NCI-H446 treated with DMSO at 0.1 percent for 48 hours (cell line): Measurements from ENCODE around the gene ADAMTS8.

Source experiments
- DNase-seq: peaks from one replicate; lab custom pipeline; 2025; lab: John Stamatoyannopoulos, UW

The ADAMTS8 gene

DNA sequence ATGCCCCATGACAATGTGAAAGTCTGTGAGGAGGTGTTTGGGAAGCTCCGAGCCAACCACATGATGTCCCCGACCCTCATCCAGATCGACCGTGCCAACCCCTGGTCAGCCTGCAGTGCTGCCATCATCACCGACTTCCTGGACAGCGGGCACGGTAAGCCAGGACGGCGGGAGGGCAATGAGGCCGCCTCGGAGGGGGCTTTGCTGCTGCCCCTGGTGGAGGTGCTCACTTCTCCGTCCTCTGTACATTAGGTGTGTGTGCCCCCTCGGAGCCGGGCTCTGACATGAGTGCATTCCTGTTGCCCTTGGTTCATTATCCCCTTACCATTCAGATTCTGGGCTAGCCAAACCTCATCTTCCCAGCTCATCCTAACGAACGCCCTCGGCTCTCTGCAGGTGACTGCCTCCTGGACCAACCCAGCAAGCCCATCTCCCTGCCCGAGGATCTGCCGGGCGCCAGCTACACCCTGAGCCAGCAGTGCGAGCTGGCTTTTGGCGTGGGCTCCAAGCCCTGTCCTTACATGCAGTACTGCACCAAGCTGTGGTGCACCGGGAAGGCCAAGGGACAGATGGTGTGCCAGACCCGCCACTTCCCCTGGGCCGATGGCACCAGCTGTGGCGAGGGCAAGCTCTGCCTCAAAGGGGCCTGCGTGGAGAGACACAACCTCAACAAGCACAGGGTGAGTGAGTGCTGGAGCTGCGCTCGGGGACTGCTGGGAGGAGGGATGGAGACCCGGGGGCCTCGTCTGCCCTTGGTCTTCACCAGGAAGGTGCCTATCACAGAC is 33.9 kb upstream of the ADAMTS8 start:
- no peak for DNase-seq

DNA sequence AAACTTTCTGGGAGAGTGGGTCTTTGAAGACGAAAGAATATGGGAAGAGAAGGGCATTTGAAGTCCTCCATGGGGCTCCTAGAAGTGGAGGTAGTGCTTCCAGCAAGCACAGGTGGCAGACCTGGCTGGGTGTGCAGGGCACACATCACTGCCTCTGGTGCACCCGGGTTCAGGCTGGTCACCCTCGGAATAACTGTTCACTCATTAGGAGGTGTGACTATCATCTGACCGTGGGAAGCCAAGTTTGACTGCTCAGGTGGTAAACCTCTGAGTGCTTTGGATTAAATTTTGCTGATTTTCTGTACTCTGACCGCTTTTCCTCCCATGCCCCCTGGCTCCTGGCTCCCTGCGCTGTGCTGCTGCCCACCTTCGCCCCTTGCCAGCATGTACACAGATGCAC is 31.1 kb upstream of the ADAMTS8 start:
- no peak for DNase-seq

DNA sequence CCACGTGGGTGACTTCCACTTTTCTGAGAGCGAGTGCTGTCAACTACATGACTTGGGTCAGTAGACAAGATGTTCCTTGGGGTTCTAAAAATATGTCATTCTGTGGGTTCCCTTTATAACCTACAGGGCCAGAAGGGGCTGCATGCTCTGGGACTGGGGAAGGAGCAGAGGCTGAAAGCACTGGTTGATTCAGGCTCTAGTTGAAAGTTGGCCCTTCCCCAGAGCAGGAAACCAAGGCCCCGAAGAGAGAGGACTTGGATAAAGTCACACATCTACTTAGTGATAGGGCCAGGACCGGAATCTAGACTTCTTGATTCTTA is 30.0 kb upstream of the ADAMTS8 start:
- no peak for DNase-seq

DNA sequence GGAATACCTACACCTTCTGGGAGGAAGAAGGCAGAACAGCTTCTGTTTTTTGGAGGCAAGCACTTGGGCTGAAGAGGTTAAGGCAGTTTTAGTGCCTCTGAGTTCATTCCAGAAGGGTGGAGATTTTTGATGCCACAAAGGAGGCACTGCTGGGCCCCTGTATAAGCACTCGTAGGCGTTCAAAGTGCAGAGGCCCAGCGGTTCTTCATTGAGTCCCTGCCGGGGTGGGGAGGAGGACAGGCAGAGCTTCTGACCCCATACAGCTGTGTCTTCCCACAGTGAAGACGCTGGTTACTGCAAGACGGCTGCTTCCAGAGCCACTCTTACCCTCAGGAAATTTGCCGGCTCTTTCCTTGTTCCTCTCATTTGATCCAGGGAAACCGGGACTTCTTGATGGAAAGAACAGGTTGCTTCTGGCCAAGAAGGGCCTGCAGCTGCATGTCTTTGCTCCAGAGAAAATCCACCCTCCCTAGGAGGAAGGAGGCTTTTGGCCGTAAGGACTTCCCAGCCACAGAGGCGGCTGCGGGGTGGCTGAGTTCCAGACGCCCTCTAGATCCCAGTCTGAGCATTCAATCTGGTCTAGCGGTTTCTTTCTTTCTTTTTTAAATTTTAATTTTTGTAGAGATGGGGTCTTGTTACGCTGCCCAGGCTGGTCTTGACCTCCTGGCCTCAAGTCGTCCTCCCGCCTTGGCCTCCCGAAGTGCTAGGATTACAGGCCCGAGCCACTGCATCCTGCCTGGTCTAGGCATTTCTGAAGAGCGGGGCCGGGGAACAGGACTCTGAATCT is 29.4 kb upstream of the ADAMTS8 start:
- no peak for DNase-seq

DNA sequence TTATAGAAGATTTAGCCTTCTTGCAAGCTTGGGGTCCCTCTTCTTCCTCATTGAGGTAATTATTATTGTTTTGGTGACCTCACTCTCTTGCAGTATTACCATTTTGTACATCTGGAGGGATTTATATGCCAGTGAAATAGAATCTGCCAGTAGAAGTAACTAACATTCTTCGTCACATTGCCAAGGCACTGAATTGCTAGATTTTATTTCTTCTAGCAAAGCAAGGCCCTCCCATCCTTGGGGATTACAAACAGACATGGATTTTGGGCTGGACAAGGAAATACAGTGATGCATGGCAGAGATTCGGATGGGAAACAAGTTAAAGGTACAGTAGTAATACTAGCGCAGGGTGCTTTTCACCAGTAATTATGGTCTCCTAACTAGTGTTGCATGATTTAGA is 27.9 kb upstream of the ADAMTS8 start:
- DNase-seq, result no peak

DNA sequence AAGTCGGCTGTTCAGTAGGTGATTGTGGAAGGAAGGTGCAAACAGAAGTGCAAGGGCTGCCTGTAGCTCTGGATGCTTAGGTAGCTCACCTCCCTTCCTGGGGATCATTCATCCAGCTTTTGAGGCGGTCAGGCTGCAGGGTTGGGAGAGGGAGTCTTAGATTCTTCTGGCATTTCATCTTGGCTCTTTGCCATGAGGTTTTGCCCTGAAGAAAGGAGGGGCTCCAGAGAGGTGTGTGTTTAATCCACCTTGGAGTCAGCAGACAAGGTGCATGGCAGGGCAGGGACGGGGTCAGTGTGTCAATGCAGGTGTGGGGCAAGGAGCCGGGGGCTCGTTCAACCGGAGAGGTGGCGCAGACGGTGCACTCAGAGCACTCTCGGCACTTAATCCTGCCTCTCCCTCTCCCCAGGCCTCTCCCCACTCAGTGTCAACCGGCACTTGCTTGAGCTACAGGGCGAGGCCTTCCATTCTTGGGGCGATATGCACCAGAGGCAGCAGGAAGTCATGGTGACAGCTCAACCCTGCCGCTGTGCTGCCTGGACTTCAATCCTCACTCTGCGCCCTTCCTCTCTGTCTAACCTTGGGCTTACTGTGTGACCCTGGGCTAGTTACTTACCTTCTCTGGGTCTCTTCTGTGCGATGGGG is 27.2 kb upstream of the ADAMTS8 start:
- DNase-seq, result no peak

DNA sequence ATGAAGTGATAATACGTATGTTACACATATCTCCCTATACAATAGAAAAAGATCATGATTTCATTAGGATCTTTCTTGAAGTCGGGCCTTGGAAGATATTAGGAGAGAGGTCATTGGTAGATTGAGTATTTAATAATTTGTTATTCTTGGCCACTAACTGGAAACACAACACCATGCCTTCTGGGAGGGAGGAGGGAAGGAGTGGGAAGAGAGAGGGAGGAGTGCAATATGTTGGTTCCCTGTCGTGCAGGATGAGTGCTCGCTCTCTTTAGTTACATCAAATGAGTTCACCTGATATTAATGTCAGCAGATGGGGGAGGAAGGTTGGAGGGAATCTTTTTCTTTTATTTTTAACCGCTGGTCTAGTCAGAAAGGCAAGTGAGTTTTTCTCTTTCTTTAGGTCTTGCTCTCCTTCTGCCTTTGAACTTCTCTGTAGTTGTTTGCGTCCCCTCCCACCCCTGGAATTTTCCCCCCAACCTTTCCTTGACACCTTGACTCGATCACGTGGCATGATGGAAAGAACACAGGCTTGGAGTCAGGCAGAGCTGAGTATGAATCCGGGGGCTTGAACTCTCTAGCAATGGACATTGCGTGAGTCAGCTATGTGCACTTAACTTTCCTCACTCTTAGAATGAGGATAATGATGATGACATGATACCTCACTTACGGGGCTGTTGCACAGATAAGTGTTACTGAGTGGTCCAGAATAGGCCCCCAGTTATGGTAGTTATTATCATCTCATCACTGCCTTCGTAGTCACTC is 26.3 kb upstream of the ADAMTS8 start:
- DNase-seq, result no peak

DNA sequence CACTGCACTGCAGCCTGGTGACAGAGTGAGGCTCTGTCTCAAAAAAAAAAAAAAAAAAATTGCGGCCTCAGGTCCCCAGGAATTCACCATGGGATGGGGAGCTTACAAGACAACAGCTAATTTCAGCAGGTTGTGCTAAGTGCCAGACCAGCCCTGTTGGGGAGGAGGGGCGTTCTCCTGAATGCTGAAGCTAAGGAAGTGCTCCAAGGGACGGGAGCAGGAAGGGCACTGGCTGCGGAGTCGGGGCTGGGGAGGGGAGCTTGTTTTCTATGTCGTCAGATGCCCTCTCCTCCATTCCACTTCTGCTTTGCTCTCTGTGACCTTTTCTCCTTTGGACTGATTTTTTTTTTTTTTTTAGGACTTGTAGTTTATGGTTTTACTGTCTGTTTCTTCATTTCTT is 24.5 kb upstream of the ADAMTS8 start:
- no peak for DNase-seq

DNA sequence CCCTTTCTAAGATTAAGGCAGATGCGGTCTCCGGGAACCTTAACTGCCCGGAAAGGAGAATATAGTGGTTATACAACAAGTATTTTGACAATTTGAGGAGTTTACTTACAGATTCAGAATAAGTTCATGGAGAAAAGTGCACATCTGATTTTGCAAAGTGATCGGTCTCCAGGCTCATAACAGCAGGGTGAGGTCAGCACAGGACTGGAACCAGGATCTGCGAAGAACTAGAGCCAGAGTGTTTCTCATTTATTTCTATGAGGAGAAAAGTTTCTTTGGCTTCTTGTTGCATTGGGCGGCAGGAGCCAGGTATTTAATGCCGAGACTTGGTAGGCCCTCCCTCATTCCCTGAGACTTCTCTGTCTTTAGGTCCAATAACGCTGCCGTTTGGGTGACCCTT is 23.8 kb upstream of the ADAMTS8 start:
- no peak for DNase-seq

DNA sequence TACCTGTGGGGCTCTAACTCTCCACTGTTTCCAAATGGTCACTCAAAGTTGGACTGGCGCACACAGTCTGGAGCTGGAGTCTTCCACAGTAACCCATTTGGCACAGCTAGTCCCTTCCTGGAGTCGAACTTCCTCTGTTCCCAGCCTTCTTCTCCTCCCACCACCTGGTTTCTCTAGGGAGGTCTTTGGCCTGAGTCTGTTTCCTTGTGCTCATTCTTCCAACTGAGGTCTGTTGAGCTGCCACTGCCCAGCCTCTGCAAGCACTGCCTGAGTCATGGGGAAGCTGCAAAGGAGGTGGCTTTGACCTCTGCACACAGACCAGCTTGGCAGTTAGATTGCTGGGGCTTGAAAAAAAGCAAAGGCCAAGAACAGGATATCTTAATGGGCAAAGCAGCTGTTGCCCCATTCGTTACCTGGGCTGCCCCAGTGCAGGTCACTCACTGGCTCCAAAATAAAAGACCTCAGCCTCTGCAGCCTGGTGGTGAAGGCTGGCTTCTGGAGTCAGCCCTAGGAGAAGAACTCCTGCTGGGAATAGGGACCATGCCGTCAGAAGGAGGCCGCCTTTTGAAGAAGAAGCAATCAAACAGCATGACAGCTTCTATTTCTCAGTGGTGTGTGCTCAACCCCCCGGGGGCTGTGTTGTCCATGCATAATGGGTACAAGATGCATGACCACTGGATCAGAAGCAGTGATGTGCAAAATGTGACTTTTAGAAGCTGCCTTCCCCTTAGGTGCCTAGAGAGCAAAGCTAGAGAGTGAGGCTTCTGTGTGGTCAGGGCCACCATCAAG is 23.0 kb upstream of the ADAMTS8 start:
- DNase-seq, result no peak

DNA sequence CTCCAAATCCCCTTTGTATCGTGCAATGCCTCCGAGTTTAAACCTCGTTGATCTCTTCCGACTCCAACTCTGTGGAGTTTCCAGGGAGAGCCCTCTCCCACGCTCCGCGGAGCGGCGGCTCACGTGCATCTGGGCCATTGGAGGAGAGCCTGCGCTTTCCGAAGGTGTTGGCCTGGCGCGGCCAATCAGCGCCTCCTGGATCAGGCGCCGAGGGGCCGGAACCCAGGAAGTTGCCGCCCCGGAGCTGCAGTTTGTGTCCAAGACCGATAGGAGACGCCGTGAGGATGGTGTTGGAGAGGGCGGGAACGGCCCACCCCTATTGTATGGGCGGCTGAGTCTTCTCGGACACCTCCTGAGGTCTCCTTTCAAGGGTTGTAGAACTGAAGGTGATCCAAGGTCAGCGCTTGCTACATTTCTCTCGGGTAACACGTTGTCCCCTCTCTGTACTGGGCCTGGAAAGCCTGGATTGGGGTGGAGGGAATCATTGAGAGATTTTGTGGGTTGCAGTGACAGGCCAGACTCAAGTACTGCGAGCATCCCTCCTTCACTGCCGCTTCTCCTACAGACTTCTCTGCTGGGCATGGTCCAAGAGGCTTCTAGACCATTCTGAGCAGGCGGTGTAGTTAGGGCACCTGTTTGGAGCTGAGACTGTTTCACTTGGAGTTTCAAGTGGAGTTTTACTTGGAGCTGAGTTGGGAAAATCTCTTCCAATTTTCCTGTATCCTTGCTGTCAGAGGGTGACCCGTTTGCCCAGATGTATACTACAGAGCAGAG is 21.8 kb upstream of the ADAMTS8 start:
- no peak for DNase-seq

DNA sequence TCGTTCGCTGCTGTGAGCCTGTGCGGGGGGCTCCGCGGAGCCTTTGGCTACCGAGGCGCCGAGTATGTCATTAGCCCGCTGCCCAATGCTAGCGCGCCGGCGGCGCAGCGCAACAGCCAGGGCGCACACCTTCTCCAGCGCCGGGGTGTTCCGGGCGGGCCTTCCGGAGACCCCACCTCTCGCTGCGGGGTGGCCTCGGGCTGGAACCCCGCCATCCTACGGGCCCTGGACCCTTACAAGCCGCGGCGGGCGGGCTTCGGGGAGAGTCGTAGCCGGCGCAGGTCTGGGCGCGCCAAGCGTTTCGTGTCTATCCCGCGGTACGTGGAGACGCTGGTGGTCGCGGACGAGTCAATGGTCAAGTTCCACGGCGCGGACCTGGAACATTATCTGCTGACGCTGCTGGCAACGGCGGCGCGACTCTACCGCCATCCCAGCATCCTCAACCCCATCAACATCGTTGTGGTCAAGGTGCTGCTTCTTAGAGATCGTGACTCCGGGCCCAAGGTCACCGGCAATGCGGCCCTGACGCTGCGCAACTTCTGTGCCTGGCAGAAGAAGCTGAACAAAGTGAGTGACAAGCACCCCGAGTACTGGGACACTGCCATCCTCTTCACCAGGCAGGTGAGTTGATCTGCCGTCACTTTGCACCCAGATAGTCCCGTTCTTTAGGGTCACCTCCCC is 21.0 kb upstream of the ADAMTS8 start:
- no peak for DNase-seq

DNA sequence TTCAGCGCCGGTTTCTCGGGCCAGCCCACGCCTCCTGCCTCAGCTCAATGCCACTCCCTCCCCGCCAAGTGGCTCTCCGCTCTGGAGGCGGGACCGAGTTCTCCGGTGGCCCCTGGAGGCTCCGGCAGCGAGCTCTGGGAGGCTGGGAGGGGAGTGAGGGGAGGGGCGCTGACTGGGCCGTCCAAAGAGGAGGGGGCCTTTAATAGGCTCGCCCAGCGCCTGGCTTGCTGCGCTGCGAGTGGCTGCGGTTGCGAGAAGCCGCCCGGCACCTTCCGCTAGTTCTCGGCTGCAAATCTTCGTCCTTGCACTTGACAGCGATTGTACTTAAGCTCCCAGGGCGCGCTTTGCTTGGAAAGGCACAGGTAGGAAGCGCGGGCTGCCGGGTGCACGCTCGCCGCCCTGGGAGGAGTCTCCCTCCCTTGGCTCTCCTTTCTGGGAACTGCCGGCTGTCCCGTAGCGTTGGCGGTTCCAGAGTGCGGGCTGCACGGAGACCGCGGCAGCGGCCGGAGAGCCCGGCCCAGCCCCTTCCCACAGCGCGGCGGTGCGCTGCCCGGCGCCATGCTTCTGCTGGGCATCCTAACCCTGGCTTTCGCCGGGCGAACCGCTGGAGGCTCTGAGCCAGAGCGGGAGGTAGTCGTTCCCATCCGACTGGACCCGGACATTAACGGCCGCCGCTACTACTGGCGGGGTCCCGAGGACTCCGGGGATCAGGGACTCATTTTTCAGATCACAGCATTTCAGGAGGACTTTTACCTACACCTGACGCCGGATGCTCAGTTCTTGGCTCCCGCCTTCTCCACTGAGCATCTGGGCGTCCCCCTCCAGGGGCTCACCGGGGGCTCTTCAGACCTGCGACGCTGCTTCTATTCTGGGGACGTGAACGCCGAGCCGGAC is 20.3 kb upstream of the ADAMTS8 start, which contains the start of gene ADAMTS15:
Gene ADAMTS15, plus strand, starts transcription at position 230 of the 894 bp plus-strand sequence. Its CDS starts 329 bp downstream, at position 559.
- no peak for DNase-seq

DNA sequence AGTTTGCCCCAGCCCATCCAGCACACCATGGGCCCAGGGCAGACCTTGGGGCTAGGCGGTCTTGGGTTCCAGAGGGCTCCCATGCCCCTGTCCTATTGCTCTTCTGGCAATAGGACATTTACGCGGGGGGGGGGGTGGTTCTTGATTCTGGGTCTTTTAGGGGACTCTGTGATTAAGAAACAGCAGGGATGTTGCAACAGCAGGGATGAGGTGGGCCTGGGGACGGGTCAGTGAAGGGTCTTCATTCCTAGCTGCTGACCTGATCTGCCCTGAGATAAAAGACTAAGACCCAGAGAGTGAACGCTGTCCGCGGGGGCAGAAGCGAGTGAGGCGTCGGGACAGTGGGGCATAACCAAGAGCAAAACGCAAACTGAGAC is 19.6 kb upstream of the ADAMTS8 start:
- DNase-seq, result no peak

DNA sequence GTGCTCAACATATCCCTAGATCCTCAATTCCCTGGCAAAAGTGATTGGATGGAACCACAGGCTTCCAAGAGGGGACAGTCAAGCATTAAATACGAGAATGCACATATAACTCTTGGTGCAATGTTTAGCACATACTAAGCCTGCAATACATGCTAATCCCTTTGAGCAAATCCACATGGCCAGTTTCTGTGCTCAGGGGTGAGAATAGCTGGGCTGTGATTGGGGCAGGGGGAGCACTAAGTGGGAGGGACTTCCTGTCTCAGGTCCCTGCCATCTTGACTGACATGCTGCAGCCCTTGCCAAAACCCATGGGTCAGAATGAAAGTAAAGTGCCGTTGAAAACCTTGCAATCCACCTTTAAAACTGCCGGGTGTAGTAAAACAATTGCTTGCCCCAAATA is 17.4 kb upstream of the ADAMTS8 start:
- no peak for DNase-seq

DNA sequence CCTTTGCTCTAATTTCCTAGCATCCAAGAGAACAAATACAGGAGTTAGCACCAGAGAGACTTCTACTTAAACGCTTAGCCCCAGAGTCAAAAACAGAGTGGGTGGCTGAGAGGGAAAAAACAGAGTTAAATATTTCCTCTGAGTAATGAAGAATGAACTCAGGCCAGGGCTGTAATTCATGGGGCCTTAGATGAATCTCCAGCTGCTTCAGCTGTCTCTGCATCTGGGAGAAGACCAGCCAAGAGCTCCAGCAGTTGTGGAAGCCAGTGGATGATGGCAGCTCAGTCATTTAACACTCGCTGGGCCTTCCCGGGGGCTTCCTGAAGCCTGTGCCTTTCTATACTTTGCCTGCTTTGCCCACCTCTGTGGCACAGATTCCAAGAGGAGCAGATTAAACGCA is 14.3 kb upstream of the ADAMTS8 start:
- DNase-seq, result no peak

DNA sequence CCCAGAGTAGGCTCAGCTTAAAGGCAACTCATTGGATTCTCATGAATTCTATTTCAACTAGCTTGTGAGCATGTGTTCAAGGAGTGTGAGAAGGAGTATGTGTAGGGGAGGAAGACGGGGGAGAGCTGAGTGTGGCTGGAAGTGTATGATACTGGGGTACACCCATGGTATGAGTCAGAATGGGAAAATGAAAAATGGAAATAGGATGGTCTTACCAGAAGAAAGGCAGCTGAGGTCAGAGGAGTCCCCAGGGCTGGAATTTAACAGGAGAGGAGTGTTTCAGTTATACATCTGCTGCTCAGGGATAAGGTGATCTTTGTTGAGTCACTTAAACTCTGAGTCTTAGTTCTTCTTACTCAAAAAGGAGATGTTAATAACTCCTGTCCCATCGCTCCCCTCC is 13.3 kb upstream of the ADAMTS8 start:
- no peak for DNase-seq

DNA sequence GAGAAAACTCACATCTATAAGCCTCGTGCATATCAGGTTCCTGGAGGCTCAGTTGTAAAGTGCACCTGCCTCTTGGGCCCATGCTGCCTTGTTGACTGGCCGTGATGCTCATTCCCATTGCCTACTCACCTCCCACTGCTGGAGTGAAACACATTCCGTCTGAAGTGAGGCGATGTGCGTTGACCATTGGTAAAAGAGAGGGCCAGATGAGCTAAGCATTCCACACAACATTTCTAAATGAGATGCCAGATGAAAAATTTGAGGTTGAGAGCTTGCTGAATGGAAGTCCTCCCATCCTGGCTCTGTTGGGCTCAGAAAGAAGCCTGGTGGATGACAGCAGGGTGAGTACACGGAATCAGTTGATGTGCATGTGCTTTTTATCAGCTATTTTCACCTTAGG is 11.5 kb upstream of the ADAMTS8 start:
- DNase-seq, result no peak

DNA sequence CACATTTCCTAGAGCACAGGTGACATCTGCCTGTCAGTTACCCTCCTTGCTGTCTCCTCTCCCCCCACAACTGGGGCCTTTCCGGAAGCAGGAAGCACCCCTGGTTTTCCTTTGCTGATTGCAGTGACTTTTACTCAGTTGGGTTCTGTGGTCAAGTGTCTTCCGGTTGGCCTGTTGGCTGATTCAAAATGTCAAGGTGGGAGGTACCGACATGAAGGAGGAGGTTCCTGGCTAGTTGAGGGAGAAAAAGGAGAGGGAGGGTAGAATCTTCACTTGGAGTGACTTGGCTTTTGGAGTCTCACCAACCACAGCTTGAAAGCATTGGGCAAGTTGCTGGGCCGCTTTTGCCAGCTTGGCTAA is 10.7 kb upstream of the ADAMTS8 start:
- no peak for DNase-seq
